ENCODE measurements around the gene ZKSCAN8. TPM values are rescaled to one million over a fixed set of nuclear protein-coding genes. Genes with fewer than 3 reads are reported as not detected.

ZKSCAN8 gene
- total and polyA plus RNA-seq, 5 donors: 5.5 to 18.2 (median 15.8) TPM

GRCh38 chr6:28206928-28207509, 65.3 kb downstream of the ZKSCAN8 start:
- no peak overlapping the region for H3K4me3 ChIP-seq (ENCODE audit: low read length)
- no peaks in the 10 kb centered on the region for H3K4me1 ChIP-seq (ENCODE audit: control insufficient read depth, insufficient read depth, low read length)
- DNase-seq (no peak), ATAC-seq (no peak)
- H3K27me3 ChIP-seq (ENCODE audit: control insufficient read depth, insufficient read depth): peaks cover 8% of the 10 kb centered on the region
- no peaks in the 10 kb centered on the region for H3K9me3 ChIP-seq (ENCODE audit: control insufficient read depth, low read length)
- 7% methylated on average over 15 of the region's 15 CpGs for WGBS
- H3K27ac ChIP-seq (ENCODE audit: low read length): no peak overlapping the region
- intact Hi-C loops (cut with DNase I): no loop called here

- DNase-seq: peak in 2 of 3 donors; percentile 61 to 62
- Histone ChIP-seq H3K27me3 (ENCODE audit: control insufficient read depth, insufficient read depth) (peaks cover 8% of the 10 kb centered on the region), H3K4me3 (ENCODE audit: low read length) (peak overlapping the region; percentile 6), H3K27ac (ENCODE audit: low read length) (no peak overlapping the region), H3K4me1 (ENCODE audit: control insufficient read depth, insufficient read depth, low read length) (no peaks in the 10 kb centered on the region), H3K9me3 (ENCODE audit: control insufficient read depth, low read length) (no peaks in the 10 kb centered on the region)
- 2% methylated on average over 35 of the region's 35 CpGs for WGBS
- intact Hi-C loops (cut with DNase I): no loop called here
- ATAC-seq: peak in 1 of 2 donors; percentile 54
These were observed 65.9 kb downstream of the ZKSCAN8 start for GRCh38 chr6:28207510-28208110.

- no peak for ATAC-seq
- no peaks in the 10 kb centered on the region for H3K9me3 ChIP-seq (ENCODE audit: control insufficient read depth, low read length)
These were observed 66.5 kb downstream of the ZKSCAN8 start for GRCh38 chr6:28208111-28208659.

More at GRCh38 chr6:28208111-28208659, 66.5 kb downstream of the ZKSCAN8 start:
- Histone ChIP-seq H3K4me1 (ENCODE audit: control insufficient read depth, insufficient read depth, low read length) (no peaks in the 10 kb centered on the region), H3K27ac (ENCODE audit: low read length) (no peak overlapping the region), H3K27me3 (ENCODE audit: control insufficient read depth, insufficient read depth) (peaks cover 8% of the 10 kb centered on the region), H3K4me3 (ENCODE audit: low read length) (peak overlapping the region; percentile 6)
- DNase-seq: no peak
- 5% methylated on average over 23 of the region's 23 CpGs for WGBS
- intact Hi-C loops (cut with DNase I): no loop called here

Other genes with a start within 250 kb of the ZKSCAN8 start
- not detected for gene OR2B2, start 229.5 kb upstream of the ZKSCAN8 start, total RNA-seq
- not detected for gene OR2B2, start 229.5 kb upstream of the ZKSCAN8 start, polyA plus RNA-seq
- not detected for gene OR2B6, start 184.6 kb upstream of the ZKSCAN8 start, total RNA-seq
- not detected for gene OR2B6, start 184.6 kb upstream of the ZKSCAN8 start, polyA plus RNA-seq
- gene ZNF165, start 61.3 kb upstream of the ZKSCAN8 start, total RNA-seq: under 1 TPM; 0.28 to 0.83 (median 0.47) TPM
- gene ZNF165, start 61.3 kb upstream of the ZKSCAN8 start, polyA plus RNA-seq: 0.36 TPM
- gene ZSCAN16, start 17.3 kb upstream of the ZKSCAN8 start, total RNA-seq: 1 to 10 TPM; 2.5 to 3.2 (median 2.8) TPM
- 2.9 TPM for gene ZSCAN16, start 17.3 kb upstream of the ZKSCAN8 start, polyA plus RNA-seq
- gene ZSCAN9, start 83.4 kb downstream of the ZKSCAN8 start, total RNA-seq: 10 to 100 TPM in 1 of 4 donors, 1 to 10 TPM in 3; 8.4 to 11.3 (median 8.8) TPM
- 8.7 TPM for gene ZSCAN9, start 83.4 kb downstream of the ZKSCAN8 start, polyA plus RNA-seq
- gene ZKSCAN4, start 110.4 kb downstream of the ZKSCAN8 start, total RNA-seq: 1 to 10 TPM; 3.3 to 4.0 (median 3.6) TPM
- gene ZKSCAN4, start 110.4 kb downstream of the ZKSCAN8 start, polyA plus RNA-seq: 1.5 TPM
- gene NKAPL, start 117.4 kb downstream of the ZKSCAN8 start, total RNA-seq: 1 to 10 TPM; 6.1 to 6.4 (median 6.2) TPM
- gene NKAPL, start 117.4 kb downstream of the ZKSCAN8 start, polyA plus RNA-seq: 5.5 TPM
- gene ZSCAN26, start 125.3 kb downstream of the ZKSCAN8 start, total RNA-seq: 10 to 100 TPM; 12.0 to 20.2 (median 15.2) TPM
- gene ZSCAN26, start 125.3 kb downstream of the ZKSCAN8 start, polyA plus RNA-seq: 11.4 TPM
- gene PGBD1, start 139.7 kb downstream of the ZKSCAN8 start, total RNA-seq: 1 to 10 TPM; 3.0 to 3.6 (median 3.2) TPM
- gene PGBD1, start 139.7 kb downstream of the ZKSCAN8 start, polyA plus RNA-seq: 2.3 TPM
- gene ZSCAN31, start 194.3 kb downstream of the ZKSCAN8 start, total RNA-seq: 10 to 100 TPM in 2 of 4 donors, 1 to 10 TPM in 2; 8.3 to 18.4 (median 10.2) TPM
- gene ZSCAN31, start 194.3 kb downstream of the ZKSCAN8 start, polyA plus RNA-seq: 3.9 TPM
- 1 to 10 TPM; 4.1 to 7.2 (median 6.0) TPM for gene ZKSCAN3, start 208.1 kb downstream of the ZKSCAN8 start, total RNA-seq
- gene ZKSCAN3, start 208.1 kb downstream of the ZKSCAN8 start, polyA plus RNA-seq: 1.7 TPM

Data from right cardiac atrium (tissue), 5 donors.